GM23338 (cell line): Measurements from ENCODE around the gene KCNJ6.

Source experiments
- CTCF ChIP-seq, 2 experiments: fragments of 200-600 bp in 1 of 2; sonication (generic) in 1 of 2; conservative IDR thresholded peaks; 2 replicates each; pipeline versions ENCODE4 v1.5.1 to v1.6.1; 2016 to 2017; ENCODE audit warnings: antibody characterized with exemption in 2 of 2, low read depth in 2 of 2, mild to moderate bottlenecking in 2 of 2, moderate library complexity in 1 of 2
- ETS1 ChIP-seq: IDR thresholded peaks from 2 replicates; pipeline ENCODE4 v1.6.1; 2016; ENCODE audit warnings: antibody characterized with exemption
- EZH2 ChIP-seq: fragments of 200-600 bp; sonication (generic); IDR thresholded peaks from one replicate; pipeline ENCODE4 v1.8.0; 2017; ENCODE audit warnings: antibody characterized with exemption, mild to moderate bottlenecking, low read depth; ENCODE audit not compliant: unreplicated experiment
- REST ChIP-seq: IDR thresholded peaks from one replicate; pipeline ENCODE4 v1.6.1; 2018; ENCODE audit warnings: antibody characterized with exemption; ENCODE audit not compliant: unreplicated experiment
- STAT1 ChIP-seq: IDR thresholded peaks from one replicate; pipeline ENCODE4 v1.6.1; 2016; ENCODE audit warnings: antibody characterized with exemption; ENCODE audit not compliant: unreplicated experiment
- ZNF331 ChIP-seq: fragments of 250-450 bp; sonication (Bioruptor Pico); IDR thresholded peaks from 2 replicates; pipeline ENCODE4 v1.5.0; 2020; ENCODE audit warnings: low read depth, mild to moderate bottlenecking, moderate library complexity

- TF ChIP-seq CTCF (conservative IDR thresholded peaks at IDR 0.05; ENCODE audit: low read depth in 2 of 2) (no peak), EZH2 (no peak), REST (no peak), ETS1 (no peak), ZNF331 (CRISPR knock-in tag) (no peak), STAT1 (no peak)
These were observed 183.3 kb downstream of the KCNJ6 start for GRCh38 chr21:37732927-37733326.
